Activated naive CD4-positive, alpha-beta T cell treated with anti-CD3 and anti-CD28 coated beads for 36 hours (primary cell): ENCODE data around the gene MAGEA9B. TPM values are rescaled to one million over a fixed set of nuclear protein-coding genes. Genes with fewer than 3 reads are reported as not detected.
"Not testable (repeated sequence)": the region's sequence is repeated elsewhere in the genome, so short reads cannot be mapped to it uniquely, and the experiment has no call there.

Experiments used
- CTCF ChIA-PET: fragments of 350-600 bp; sonication (Branson Sonifier 250); formaldehyde crosslinking; loops from one replicate; lab custom pipeline; 2021; ENCODE audit warnings: antibody characterized with exemption; lab: Charles Lee
- DNase-seq: peaks from one replicate; pipeline ENCODE4 v3.0.0-alpha.2; 2020
- H3K27ac Mint-ChIP-seq: one replicate; pipeline ENCODE4 v1.8.0; 2021; ENCODE audit warnings: mild to moderate bottlenecking, mixed read lengths
- H3K27me3 Mint-ChIP-seq: one replicate; pipeline ENCODE4 v1.8.0; 2021; ENCODE audit warnings: low read depth, mixed read lengths
- H3K36me3 Mint-ChIP-seq: one replicate; pipeline ENCODE4 v1.8.0; 2021; ENCODE audit warnings: low read depth, mixed read lengths
- H3K4me1 Mint-ChIP-seq: one replicate; pipeline ENCODE4 v1.8.0; 2021; ENCODE audit warnings: low read depth, mixed read lengths
- H3K4me3 Mint-ChIP-seq: one replicate; pipeline ENCODE4 v1.8.0; 2021; ENCODE audit warnings: mild to moderate bottlenecking, moderate library complexity, mixed read lengths
- H3K9me3 Mint-ChIP-seq: one replicate; pipeline ENCODE4 v1.8.0; 2021; ENCODE audit warnings: mixed read lengths
- intact Hi-C: fragments of 100-400 bp; cut with micrococcal nuclease; formaldehyde crosslinking; loops from one replicate; pipeline ENCODE4 v1.15.1; 2023
- total RNA-seq, 2 experiments: library from RNA; stranded (reverse); gene quantifications; one replicate each; pipeline ENCODE4 v1.2.3, GENCODE V29; 2021

The MAGEA9B gene
- total RNA-seq, 2 experiments from 2014 or later: not detected

GRCh38 chrX:149568701-149569296 is 18.5 kb downstream of the MAGEA9B start:
- intact Hi-C loops: no loop called here
- no peak for DNase-seq
- H3K27ac Mint-ChIP-seq: no peak overlapping the region

GRCh38 chrX:149567621-149568417 is 19.4 kb downstream of the MAGEA9B start:
- Mint-ChIP-seq H3K4me1 (peaks cover 1% of the 10 kb centered on the region), H3K36me3 (no peaks in the 10 kb centered on the region), H3K4me3 (no peak overlapping the region), H3K9me3 (no peaks in the 10 kb centered on the region), H3K27ac (no peak overlapping the region), H3K27me3 (peaks cover 4% of the 10 kb centered on the region)
- no peak for DNase-seq
- CTCF ChIA-PET: no interaction called here
- intact Hi-C loops: no loop called here

More at GRCh38 chrX:149568701-149569296, 18.5 kb downstream of the MAGEA9B start:
- Mint-ChIP-seq H3K27me3 (peaks cover 4% of the 10 kb centered on the region), H3K9me3 (no peaks in the 10 kb centered on the region), H3K4me3 (no peak overlapping the region), H3K36me3 (no peaks in the 10 kb centered on the region), H3K4me1 (peaks cover 3% of the 10 kb centered on the region)
- CTCF ChIA-PET: no interaction called here

GRCh38 chrX:149563359-149563758 is 23.9 kb downstream of the MAGEA9B start:
- no peak for DNase-seq
- intact Hi-C loops: no loop called here
- Mint-ChIP-seq H3K4me1 (no peaks in the 10 kb centered on the region), H3K9me3 (no peaks in the 10 kb centered on the region), H3K4me3 (no peak overlapping the region), H3K27ac (no peak overlapping the region), H3K27me3 (no peaks in the 10 kb centered on the region), H3K36me3 (no peaks in the 10 kb centered on the region)
- CTCF ChIA-PET: no interaction called here

GRCh38 chrX:149555251-149555650 is 32.0 kb downstream of the MAGEA9B start:
- DNase-seq, H3K27me3 Mint-ChIP-seq, CTCF ChIA-PET, intact Hi-C loops, H3K4me1 Mint-ChIP-seq, H3K27ac Mint-ChIP-seq, H3K9me3 Mint-ChIP-seq, H3K36me3 Mint-ChIP-seq, H3K4me3 Mint-ChIP-seq: not testable (repeated sequence)

- H3K4me1 Mint-ChIP-seq, H3K36me3 Mint-ChIP-seq, H3K4me3 Mint-ChIP-seq, H3K27me3 Mint-ChIP-seq, intact Hi-C loops, DNase-seq, H3K27ac Mint-ChIP-seq, H3K9me3 Mint-ChIP-seq, CTCF ChIA-PET: not testable (repeated sequence)
Observed at GRCh38 chrX:149551939-149552248, 35.4 kb downstream of the MAGEA9B start.

- CTCF ChIA-PET, H3K27me3 Mint-ChIP-seq, intact Hi-C loops, H3K27ac Mint-ChIP-seq, H3K4me1 Mint-ChIP-seq, H3K9me3 Mint-ChIP-seq, DNase-seq, H3K4me3 Mint-ChIP-seq, H3K36me3 Mint-ChIP-seq: not testable (repeated sequence)
Observed at GRCh38 chrX:149551245-149551938, 35.9 kb downstream of the MAGEA9B start.

GRCh38 chrX:149550454-149550853 is 36.8 kb downstream of the MAGEA9B start:
- H3K9me3 Mint-ChIP-seq, H3K27ac Mint-ChIP-seq, H3K4me1 Mint-ChIP-seq, DNase-seq, H3K27me3 Mint-ChIP-seq, intact Hi-C loops, H3K36me3 Mint-ChIP-seq, H3K4me3 Mint-ChIP-seq, CTCF ChIA-PET: not testable (repeated sequence)

- H3K27ac Mint-ChIP-seq, H3K4me1 Mint-ChIP-seq, H3K9me3 Mint-ChIP-seq, H3K36me3 Mint-ChIP-seq, H3K4me3 Mint-ChIP-seq, DNase-seq, CTCF ChIA-PET, H3K27me3 Mint-ChIP-seq: not testable (repeated sequence)
- intact Hi-C loops: loop anchor here (10.0 kb wide), 1 partner anchor 1165 kb away; no protein-coding TSS in a partner anchor
Observed at GRCh38 chrX:149549701-149550100, 37.6 kb downstream of the MAGEA9B start, which contains the start of gene HSFX3. TSS of gene HSFX3 (minus strand) at chrX:149549924. CDS start at chrX:149549852, 72 bp downstream.

GRCh38 chrX:149547782-149548181 is 39.5 kb downstream of the MAGEA9B start:
- H3K9me3 Mint-ChIP-seq, H3K36me3 Mint-ChIP-seq, DNase-seq, H3K27ac Mint-ChIP-seq, H3K4me3 Mint-ChIP-seq, H3K4me1 Mint-ChIP-seq, CTCF ChIA-PET, H3K27me3 Mint-ChIP-seq: not testable (repeated sequence)
- intact Hi-C loops: loop anchor here (10.0 kb wide), 1 partner anchor 1163 kb away; no protein-coding TSS in a partner anchor

GRCh38 chrX:149546962-149547361 is 40.3 kb downstream of the MAGEA9B start:
- H3K27me3 Mint-ChIP-seq, H3K4me1 Mint-ChIP-seq, CTCF ChIA-PET, DNase-seq, H3K4me3 Mint-ChIP-seq, H3K27ac Mint-ChIP-seq, H3K36me3 Mint-ChIP-seq, H3K9me3 Mint-ChIP-seq: not testable (repeated sequence)
- intact Hi-C loops: loop anchor here (10.0 kb wide), 1 partner anchor 1162 kb away; no protein-coding TSS in a partner anchor

GRCh38 chrX:149545545-149546543 is 41.4 kb downstream of the MAGEA9B start:
- intact Hi-C loops: loop anchor here (10.0 kb wide), 1 partner anchor 1161 kb away; no protein-coding TSS in a partner anchor
- H3K4me1 Mint-ChIP-seq, H3K36me3 Mint-ChIP-seq, H3K27ac Mint-ChIP-seq, H3K4me3 Mint-ChIP-seq, H3K9me3 Mint-ChIP-seq, CTCF ChIA-PET, H3K27me3 Mint-ChIP-seq: not testable (repeated sequence)
- DNase-seq: peak; percentile 5
